Pancreas (tissue), 10 donors: ENCODE results near the gene UQCRH. TPM values are rescaled to one million over a fixed set of nuclear protein-coding genes. Genes with fewer than 3 reads are reported as not detected.
"Not testable (repeated sequence)": the region's sequence is repeated elsewhere in the genome, so short reads cannot be mapped to it uniquely, and the experiment has no call there.

ENCODE experiments used
- ATAC-seq, 4 donors: fragments of 200-7000 bp; cut with Tn5 transposase; one replicate each; pipeline versions ENCODE4 v1.8.0 to v1.9.1; 2020; ENCODE audit warnings: mild to moderate bottlenecking in 4 of 4, moderate library complexity in 4 of 4
- DNase-seq, 6 donors: peaks; one replicate each; pipeline ENCODE4 v3.0.0-alpha.2; 2020
- FAIRE-seq: peaks from 2 replicates; lab custom pipeline; 2012; peaks lifted over from hg19 to GRCh38; lab: Jason Lieb, UNC
- H3K27ac ChIP-seq, 4 donors: fragments of 200-600 bp; sonication (generic); 1 replicate in 3 of 4; 2 replicates in 1 of 4; pipeline versions ENCODE4 v1.5.0 to v1.8.0; 2020
- H3K27me3 ChIP-seq, 4 donors: fragments of 200-600 bp; one replicate each; pipeline ENCODE4 v1.8.0; 2021
- H3K36me3 ChIP-seq, 3 donors: fragments of 200-600 bp; sonication (generic) in 1 of 3; one replicate each; pipeline versions ENCODE4 v1.5.0 to v1.8.0; 2020 to 2021
- H3K4me1 ChIP-seq, 3 donors: fragments of 200-600 bp; one replicate each; pipeline ENCODE4 v1.8.0; 2021
- H3K4me3 ChIP-seq, 4 donors: fragments of 200-600 bp; sonication (generic) in 2 of 4; one replicate each; pipeline versions ENCODE4 v1.5.0 to v1.8.0; 2020 to 2021
- H3K9me3 ChIP-seq, 4 donors: fragments of 200-600 bp; one replicate each; pipeline ENCODE4 v1.8.0; 2021
- CTCF ChIP-seq, 4 donors: fragments of 200-600 bp; sonication (generic) in 3 of 4; IDR thresholded peaks; one replicate each; pipeline versions ENCODE4 v1.5.0 to v1.8.0; 2021; ENCODE audit warnings: antibody characterized with exemption in 4 of 4
- WGBS, 2 donors: extraction: QIAGEN DNeasy Blood & Tissue Kit; methylation state at CpG; one replicate each; pipeline ENCODE4 v1.1.7; 2013; 5-methylcytosine and 5-hydroxymethylcytosine counted together
- intact Hi-C, 3 donors: fragments of 100-400 bp; cut with DNase I; formaldehyde crosslinking; loops; one replicate each; pipeline versions ENCODE4 v1.11.1 to v1.14.2; 2022
- polyA plus RNA-seq, 2 donors: library from polyadenylated mRNA; stranded (reverse); fragments of 200-250 nt; gene quantifications; one replicate each; pipeline ENCODE4 v1.2.3, GENCODE V29; 2013
- total RNA-seq, 6 donors: library from RNA; stranded (reverse); fragmentation: NEBNext Ultra II Directional in 4 of 6; extraction: Animal tissue kit (Norgen Biotek cat#: 25700) in 4 of 6; gene quantifications; one replicate each; pipeline versions ENCODE4 v1.2.1 to v1.2.4, GENCODE V29; 2021 to 2023
- donor health status: healthy with polysubstance abuse.
- donor health status: DM: no; HTN: no; CAD: no; lungs with moderate emphysema.
- donor health status: DM: no; HTN: no; CAD: no.
- donor health status: control.
- donor health status: control.
- donor health status: Bipolar disorder and iron deficiency.
- donor health status: DM: yes; HTN: yes; CAD: no.
- donor health status: DM: no; HTN: no; CAD: no.
- donor health status: DM: no; HTN: no; CAD: no.
- donor health status: DM: yes; HTN: yes; CAD: no.

UQCRH gene
- total and polyA plus RNA-seq, 8 donors: 51.8 to 183 (median 77.0) TPM

- TF ChIP-seq CTCF (IDR thresholded peaks at IDR 0.05): no peak
- DNase-seq (no peak), FAIRE-seq (no peak), ATAC-seq (no peak)
- intact Hi-C loops: loop anchor here in 1 of 3 donors (10.0 kb wide), 1 partner anchor 99 kb away; the partner anchor contains the start of gene RAD54L
- H3K9me3 ChIP-seq: no peaks in the 10 kb centered on the region
- H3K36me3 ChIP-seq: peaks cover 0 to 23% (median 4%) of the 10 kb centered on the region in 3 donors
- WGBS, 2 donors: 91 to 92% methylated on average over 4 of the region's 4 CpGs
- H3K27me3 ChIP-seq: no peaks in the 10 kb centered on the region
- H3K27ac ChIP-seq: no peak overlapping the region
- no peak overlapping the region for H3K4me3 ChIP-seq
- H3K4me1 ChIP-seq: peaks cover 0 to 9% (median 0%) of the 10 kb centered on the region in 3 donors
Observed at GRCh38 chr1:46343351-46343695, 39.8 kb downstream of the UQCRH start.

- 74 to 80% methylated on average over 4 of the region's 4 CpGs for WGBS, 2 donors
- no peak for FAIRE-seq
- Histone ChIP-seq H3K27me3 (no peaks in the 10 kb centered on the region), H3K36me3 (peaks cover 0 to 23% (median 4%) of the 10 kb centered on the region in 3 donors), H3K27ac (no peak overlapping the region), H3K4me3 (no peak overlapping the region), H3K4me1 (peaks cover 0 to 9% (median 0%) of the 10 kb centered on the region in 3 donors), H3K9me3 (no peaks in the 10 kb centered on the region)
- no peak for TF ChIP-seq CTCF (IDR thresholded peaks at IDR 0.05)
- no peak for DNase-seq
- intact Hi-C loops: loop anchor here in 1 of 3 donors (10.0 kb wide), 1 partner anchor 99 kb away; the partner anchor contains the start of gene RAD54L
- ATAC-seq: no peak
Observed at GRCh38 chr1:46343705-46344104, 40.2 kb downstream of the UQCRH start.

- 80 to 84% methylated on average over 3 of the region's 3 CpGs for WGBS, 2 donors
- intact Hi-C loops: loop anchor here in 1 of 3 donors (10.0 kb wide), 1 partner anchor 100 kb away; the partner anchor contains the start of gene RAD54L
Observed at GRCh38 chr1:46344481-46344880, 41.0 kb downstream of the UQCRH start.

GRCh38 chr1:46345281-46345680 is 41.8 kb downstream of the UQCRH start:
- Histone ChIP-seq H3K9me3 (no peaks in the 10 kb centered on the region), H3K27ac (no peak overlapping the region), H3K4me3 (no peak overlapping the region), H3K27me3 (no peaks in the 10 kb centered on the region), H3K4me1 (peaks cover 0 to 3% (median 0%) of the 10 kb centered on the region in 3 donors), H3K36me3 (peaks cover 0 to 36% (median 9%) of the 10 kb centered on the region in 3 donors)
- intact Hi-C loops: loop anchor here in 1 of 3 donors (10.0 kb wide), 1 partner anchor 100 kb away; the partner anchor contains the start of gene RAD54L
- no peak for TF ChIP-seq CTCF (IDR thresholded peaks at IDR 0.05)
- DNase-seq (no peak), ATAC-seq (no peak), FAIRE-seq (no peak)

More at GRCh38 chr1:46344481-46344880, 41.0 kb downstream of the UQCRH start:
- DNase-seq: no peak
- Histone ChIP-seq H3K4me1 (peaks cover 0 to 6% (median 0%) of the 10 kb centered on the region in 3 donors), H3K4me3 (no peak overlapping the region), H3K36me3 (peaks cover 0 to 29% (median 4%) of the 10 kb centered on the region in 3 donors), H3K27ac (no peak overlapping the region), H3K27me3 (no peaks in the 10 kb centered on the region), H3K9me3 (no peaks in the 10 kb centered on the region)
- no peak for FAIRE-seq
- TF ChIP-seq CTCF (IDR thresholded peaks at IDR 0.05): no peak
- ATAC-seq: no peak

GRCh38 chr1:46352363-46352762 is 48.9 kb downstream of the UQCRH start:
- intact Hi-C loops: no loop called here
- H3K27ac ChIP-seq: no peak overlapping the region
- H3K4me1 ChIP-seq: no peaks in the 10 kb centered on the region
- no peaks in the 10 kb centered on the region for H3K9me3 ChIP-seq
- H3K36me3 ChIP-seq: peaks cover 10 to 45% (median 18%) of the 10 kb centered on the region in 3 donors
- H3K4me3 ChIP-seq: no peak overlapping the region
- 82% methylated on average over 2 of the region's 2 CpGs for WGBS, 2 donors
- FAIRE-seq (no peak), DNase-seq (no peak), ATAC-seq (no peak)
- no peaks in the 10 kb centered on the region for H3K27me3 ChIP-seq
- TF ChIP-seq CTCF (IDR thresholded peaks at IDR 0.05): no peak

GRCh38 chr1:46355920-46356319 is 52.4 kb downstream of the UQCRH start:
- not testable (repeated sequence) for H3K27me3 ChIP-seq, FAIRE-seq

More at GRCh38 chr1:46355920-46356319, 52.4 kb downstream of the UQCRH start:
- H3K9me3 ChIP-seq, ATAC-seq, H3K4me1 ChIP-seq, H3K4me3 ChIP-seq, intact Hi-C loops, DNase-seq, H3K27ac ChIP-seq: not testable (repeated sequence)
- 86 to 97% methylated on average over 5 of the region's 5 CpGs for WGBS, 2 donors
- H3K36me3 ChIP-seq: peaks cover 10 to 38% (median 12%) of the 10 kb centered on the region in 3 donors
